ENCODE data around the gene TMEM74B. TPM values are rescaled to one million over a fixed set of nuclear protein-coding genes. Genes with fewer than 3 reads are reported as not detected.

Gene TMEM74B
- total RNA-seq, 2 experiments from 2014 or later: 0.17 TPM; not detected in 1

- Mint-ChIP-seq H3K4me3 (no peak overlapping the region), H3K4me1 (ENCODE audit: low read depth) (peaks cover 6% of the 10 kb centered on the region), H3K27me3 (ENCODE audit: low read depth) (peaks cover 24% of the 10 kb centered on the region), H3K36me3 (ENCODE audit: low read depth) (no peaks in the 10 kb centered on the region), H3K9me3 (no peaks in the 10 kb centered on the region), H3K27ac (no peak overlapping the region)
- CTCF ChIA-PET: interaction anchor here (0.6 to 1.2 kb wide), 6 partner anchors 12 to 143 kb away, joined by 3 to 4 read pairs (median 3); no protein-coding TSS in a partner anchor
- DNase-seq: no peak
- intact Hi-C loops (cut with micrococcal nuclease): loop anchor here (10.0 kb wide), 1 partner anchor 212 kb away; no protein-coding TSS in a partner anchor
Measured at GRCh38 chr20:1186367-1186991, 1.7 kb upstream of the TMEM74B start.

GRCh38 chr20:1185790-1186334, 1.1 kb upstream of the TMEM74B start:
- H3K36me3 Mint-ChIP-seq (ENCODE audit: low read depth): no peaks in the 10 kb centered on the region
- intact Hi-C loops (cut with micrococcal nuclease): loop anchor here (1.0 to 10.0 kb wide), 3 partner anchors 27 to 370 kb away; no protein-coding TSS in a partner anchor
- CTCF ChIA-PET: interaction anchor here (0.6 to 1.2 kb wide), 5 partner anchors 12 to 143 kb away, joined by 3 to 4 read pairs (median 3); no protein-coding TSS in a partner anchor
- peaks cover 24% of the 10 kb centered on the region for H3K27me3 Mint-ChIP-seq (ENCODE audit: low read depth)
- H3K4me3 Mint-ChIP-seq: peak overlapping the region; percentile 41
- DNase-seq: peak; percentile 68
- H3K4me1 Mint-ChIP-seq (ENCODE audit: low read depth): peaks cover 6% of the 10 kb centered on the region
- H3K27ac Mint-ChIP-seq: no peak overlapping the region
- H3K9me3 Mint-ChIP-seq: no peaks in the 10 kb centered on the region

GRCh38 chr20:1185316-1185741, 548 bp upstream of the TMEM74B start:
- DNase-seq: peak; percentile 12
- intact Hi-C loops (cut with micrococcal nuclease): loop anchor here (1.0 to 10.0 kb wide), 3 partner anchors 27 to 369 kb away; no protein-coding TSS in a partner anchor
- peaks cover 24% of the 10 kb centered on the region for H3K27me3 Mint-ChIP-seq (ENCODE audit: low read depth)
- no peaks in the 10 kb centered on the region for H3K36me3 Mint-ChIP-seq (ENCODE audit: low read depth)
- H3K4me3 Mint-ChIP-seq: peak overlapping the region; percentile 11
- no peak overlapping the region for H3K27ac Mint-ChIP-seq
- H3K9me3 Mint-ChIP-seq: no peaks in the 10 kb centered on the region
- H3K4me1 Mint-ChIP-seq (ENCODE audit: low read depth): peaks cover 6% of the 10 kb centered on the region
- CTCF ChIA-PET: no interaction called here

DNA sequence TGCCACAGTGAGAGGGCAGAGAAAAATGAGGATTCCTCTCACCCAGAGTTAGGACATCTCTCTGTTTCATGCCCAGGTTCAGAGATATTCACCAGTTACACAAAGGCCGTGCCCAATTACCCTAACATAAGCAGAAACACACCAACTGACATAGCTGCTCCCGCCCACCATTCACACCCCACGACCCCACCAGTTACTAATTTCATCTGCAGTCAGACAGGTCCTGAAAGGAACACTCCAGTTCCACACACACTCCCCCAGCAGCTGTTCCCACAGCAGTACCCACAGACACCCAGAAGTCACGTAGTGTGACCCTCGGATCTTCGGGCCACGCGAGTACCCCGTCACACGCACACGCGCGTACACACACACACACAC, 532 bp downstream of the TMEM74B start:
- peaks cover 6% of the 10 kb centered on the region for H3K4me1 Mint-ChIP-seq (ENCODE audit: low read depth)
- intact Hi-C loops (cut with micrococcal nuclease): loop anchor here (2.0 to 10.0 kb wide), 2 partner anchors 29 to 209 kb away; no protein-coding TSS in a partner anchor
- no peaks in the 10 kb centered on the region for H3K36me3 Mint-ChIP-seq (ENCODE audit: low read depth)
- H3K9me3 Mint-ChIP-seq: no peaks in the 10 kb centered on the region
- CTCF ChIA-PET: interaction anchor here (0.9 to 1.0 kb wide), 2 partner anchors 14 to 267 kb away, joined by 3 read pairs; no protein-coding TSS in a partner anchor
- peak overlapping the region; percentile 63 for H3K4me3 Mint-ChIP-seq
- H3K27me3 Mint-ChIP-seq (ENCODE audit: low read depth): peaks cover 24% of the 10 kb centered on the region
- no peak for DNase-seq
- no peak overlapping the region for H3K27ac Mint-ChIP-seq

DNA sequence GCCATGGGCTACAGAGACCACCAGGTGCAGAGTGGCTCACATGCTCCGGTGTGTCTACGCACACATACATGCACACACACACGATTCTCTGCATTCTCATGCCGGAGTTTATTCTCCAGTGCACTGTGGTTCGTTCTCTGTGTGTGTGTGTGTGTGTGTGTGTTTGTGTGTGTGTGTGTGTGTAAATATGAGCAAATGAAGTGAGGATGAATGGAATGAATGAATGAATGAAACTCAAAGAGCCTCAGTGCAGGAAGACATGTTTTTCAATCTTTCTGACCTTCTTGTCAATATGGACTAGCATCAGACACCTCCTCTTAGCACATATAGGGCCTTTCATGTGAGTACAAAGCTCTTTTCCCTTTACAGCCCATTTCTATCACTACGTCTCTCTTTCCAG, 1.6 kb downstream of the TMEM74B start:
- no peak overlapping the region for H3K4me3 Mint-ChIP-seq
- H3K4me1 Mint-ChIP-seq (ENCODE audit: low read depth): peaks cover 6% of the 10 kb centered on the region
- peaks cover 24% of the 10 kb centered on the region for H3K27me3 Mint-ChIP-seq (ENCODE audit: low read depth)
- no peaks in the 10 kb centered on the region for H3K36me3 Mint-ChIP-seq (ENCODE audit: low read depth)
- H3K27ac Mint-ChIP-seq: peak overlapping the region; percentile 56
- intact Hi-C loops (cut with micrococcal nuclease): loop anchor here (10.0 kb wide), 1 partner anchor 208 kb away; no protein-coding TSS in a partner anchor
- CTCF ChIA-PET: no interaction called here
- DNase-seq: no peak
- H3K9me3 Mint-ChIP-seq: no peaks in the 10 kb centered on the region

- peaks cover 24% of the 10 kb centered on the region for H3K27me3 Mint-ChIP-seq (ENCODE audit: low read depth)
- no peak overlapping the region for H3K27ac Mint-ChIP-seq
- H3K4me1 Mint-ChIP-seq (ENCODE audit: low read depth): peaks cover 6% of the 10 kb centered on the region
- intact Hi-C loops (cut with micrococcal nuclease): loop anchor here (10.0 kb wide), 1 partner anchor 207 kb away; no protein-coding TSS in a partner anchor
- DNase-seq: no peak
- H3K9me3 Mint-ChIP-seq: no peaks in the 10 kb centered on the region
- no peak overlapping the region for H3K4me3 Mint-ChIP-seq
- CTCF ChIA-PET: no interaction called here
- H3K36me3 Mint-ChIP-seq (ENCODE audit: low read depth): no peaks in the 10 kb centered on the region
Measured at GRCh38 chr20:1182106-1182505, 2.7 kb downstream of the TMEM74B start.

- intact Hi-C loops (cut with micrococcal nuclease): loop anchor here (10.0 kb wide), 1 partner anchor 206 kb away; no protein-coding TSS in a partner anchor
- Mint-ChIP-seq H3K36me3 (ENCODE audit: low read depth) (peaks cover 2% of the 10 kb centered on the region), H3K27me3 (ENCODE audit: low read depth) (peaks cover 21% of the 10 kb centered on the region), H3K27ac (no peak overlapping the region), H3K4me3 (no peak overlapping the region), H3K9me3 (no peaks in the 10 kb centered on the region), H3K4me1 (ENCODE audit: low read depth) (peaks cover 6% of the 10 kb centered on the region)
- no peak for DNase-seq
- CTCF ChIA-PET: interaction anchor here (0.8 to 1.2 kb wide), 2 partner anchors 32 to 363 kb away, joined by 3 read pairs; no protein-coding TSS in a partner anchor
Measured at GRCh38 chr20:1180949-1181348, 3.8 kb downstream of the TMEM74B start.

DNA sequence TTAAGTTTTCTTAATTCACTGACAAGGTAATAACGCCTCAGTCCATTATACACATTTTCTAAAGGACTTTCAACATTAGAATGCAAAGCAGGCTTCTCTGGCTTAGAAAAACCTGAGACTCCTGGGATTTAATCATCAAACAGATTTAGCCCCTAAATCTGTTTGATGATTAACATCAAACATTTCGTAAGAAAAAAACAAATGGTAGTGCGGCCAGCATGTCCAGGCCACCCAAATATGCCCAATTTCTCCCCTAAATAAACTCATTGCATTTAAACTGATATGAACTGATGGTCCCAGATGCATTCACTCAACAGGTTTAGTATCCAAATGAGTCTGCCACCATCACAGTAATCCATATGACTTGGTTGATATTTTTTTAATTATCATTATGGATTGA, 6.2 kb downstream of the TMEM74B start:
- H3K27me3 Mint-ChIP-seq (ENCODE audit: low read depth): peaks cover 9% of the 10 kb centered on the region
- H3K9me3 Mint-ChIP-seq: no peaks in the 10 kb centered on the region
- H3K27ac Mint-ChIP-seq: no peak overlapping the region
- intact Hi-C loops (cut with micrococcal nuclease): no loop called here
- H3K36me3 Mint-ChIP-seq (ENCODE audit: low read depth): peaks cover 14% of the 10 kb centered on the region
- H3K4me3 Mint-ChIP-seq: no peak overlapping the region
- H3K4me1 Mint-ChIP-seq (ENCODE audit: low read depth): no peaks in the 10 kb centered on the region
- DNase-seq: no peak
- CTCF ChIA-PET: interaction anchor here (0.7 to 0.8 kb wide), 2 partner anchors 11 to 34 kb away, joined by 3 to 4 read pairs; no protein-coding TSS in a partner anchor

DNA sequence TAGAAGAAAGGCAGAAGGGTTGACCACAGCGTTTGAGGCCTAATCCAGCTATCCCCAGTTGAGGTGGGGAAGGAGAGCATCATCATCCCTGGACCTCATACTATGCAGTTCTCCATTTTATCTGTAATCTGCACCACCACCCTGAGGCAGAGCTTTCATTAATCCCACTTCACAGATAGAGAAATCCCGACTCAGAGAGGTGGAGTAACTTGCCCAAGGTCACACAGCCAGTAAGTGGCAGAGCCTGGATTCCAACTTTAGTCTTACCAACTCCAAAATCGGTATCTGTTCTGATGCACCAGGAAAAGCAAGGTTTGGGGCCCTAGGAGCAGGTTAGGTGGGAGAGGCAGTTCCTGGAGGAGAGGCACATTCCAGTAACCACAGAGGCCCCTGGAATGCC, 6.7 kb downstream of the TMEM74B start:
- DNase-seq: no peak
- intact Hi-C loops (cut with micrococcal nuclease): no loop called here
- Mint-ChIP-seq H3K4me3 (no peak overlapping the region), H3K27ac (no peak overlapping the region), H3K36me3 (ENCODE audit: low read depth) (peaks cover 14% of the 10 kb centered on the region), H3K9me3 (no peaks in the 10 kb centered on the region), H3K27me3 (ENCODE audit: low read depth) (peaks cover 5% of the 10 kb centered on the region), H3K4me1 (ENCODE audit: low read depth) (no peaks in the 10 kb centered on the region)
- CTCF ChIA-PET: interaction anchor here (0.6 to 1.4 kb wide), 2 partner anchors 9 to 31 kb away, joined by 3 read pairs; no protein-coding TSS in a partner anchor

DNA sequence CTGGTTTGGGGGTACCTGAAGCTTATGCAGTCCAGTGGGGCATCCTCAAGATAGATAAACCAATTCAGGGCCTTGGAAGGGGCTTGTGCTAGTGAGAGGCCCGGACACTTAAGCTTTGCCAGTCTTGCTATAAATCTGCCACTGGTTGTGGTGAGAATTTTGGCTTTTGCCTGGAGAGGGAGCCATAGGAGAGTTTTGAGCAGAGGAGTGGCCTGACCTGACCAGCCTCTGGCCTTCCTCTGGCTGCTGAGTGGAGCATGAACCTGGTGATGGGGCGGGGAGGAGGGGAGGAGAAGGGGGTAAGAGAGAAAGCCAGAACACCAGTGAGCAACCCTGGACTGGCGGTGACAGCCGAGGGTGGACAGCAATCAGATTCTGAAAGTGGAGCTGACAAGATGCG, 7.1 kb downstream of the TMEM74B start:
- intact Hi-C loops (cut with micrococcal nuclease): no loop called here
- CTCF ChIA-PET: interaction anchor here (0.6 to 1.4 kb wide), 2 partner anchors 10 to 31 kb away, joined by 3 read pairs; no protein-coding TSS in a partner anchor
- Mint-ChIP-seq H3K9me3 (no peaks in the 10 kb centered on the region), H3K36me3 (ENCODE audit: low read depth) (peaks cover 14% of the 10 kb centered on the region), H3K27ac (no peak overlapping the region), H3K4me1 (ENCODE audit: low read depth) (no peaks in the 10 kb centered on the region), H3K27me3 (ENCODE audit: low read depth) (peaks cover under 1% of the 10 kb centered on the region), H3K4me3 (no peak overlapping the region)
- no peak for DNase-seq

DNA sequence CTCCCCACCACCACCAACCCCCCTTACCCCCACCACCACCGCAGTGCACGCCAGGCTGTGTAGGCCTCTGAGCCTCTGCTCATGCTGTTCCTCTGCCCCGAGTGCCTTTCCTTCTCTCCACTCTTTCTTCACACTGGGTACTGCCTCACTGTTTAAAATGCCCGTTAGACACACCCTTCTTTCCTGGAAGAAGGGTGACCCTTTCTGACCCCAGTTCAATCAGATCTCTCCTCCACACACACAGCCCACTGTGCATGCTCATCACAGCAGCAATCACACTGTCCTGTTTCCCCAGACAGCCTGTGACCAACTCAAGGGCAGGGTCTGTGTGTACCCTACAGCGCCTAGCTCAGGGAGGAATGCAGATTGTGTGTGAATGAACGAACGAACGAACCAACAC, 10.0 kb downstream of the TMEM74B start:
- no peak for DNase-seq
- CTCF ChIA-PET: interaction anchor here (1.0 kb wide), 1 partner anchor 11 kb away, joined by 3 read pairs; no protein-coding TSS in a partner anchor
- no peaks in the 10 kb centered on the region for H3K27me3 Mint-ChIP-seq (ENCODE audit: low read depth)
- intact Hi-C loops (cut with micrococcal nuclease): no loop called here
- no peak overlapping the region for H3K4me3 Mint-ChIP-seq
- H3K36me3 Mint-ChIP-seq (ENCODE audit: low read depth): peaks cover 21% of the 10 kb centered on the region
- no peak overlapping the region for H3K27ac Mint-ChIP-seq
- no peaks in the 10 kb centered on the region for H3K4me1 Mint-ChIP-seq (ENCODE audit: low read depth)
- no peaks in the 10 kb centered on the region for H3K9me3 Mint-ChIP-seq

DNA sequence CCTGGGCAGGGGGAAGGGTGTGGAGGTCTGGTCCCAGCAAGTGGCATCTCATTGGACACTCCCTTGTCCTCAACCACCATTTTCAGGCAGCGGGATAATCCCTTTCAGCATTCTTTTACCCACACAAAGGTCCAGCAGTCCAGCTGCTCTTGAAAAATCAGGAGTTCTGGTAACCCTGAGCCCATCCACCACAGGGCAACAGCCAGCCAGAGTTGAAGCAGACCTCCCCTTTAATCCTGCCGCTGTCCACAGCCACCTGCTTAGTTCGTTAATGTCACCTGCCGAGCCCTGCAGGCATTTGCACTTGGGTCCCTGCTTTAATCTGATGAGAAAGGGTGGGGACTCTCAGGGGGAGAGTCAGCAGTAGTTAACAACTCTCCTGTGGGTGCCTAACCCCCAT, 11.1 kb downstream of the TMEM74B start:
- no peaks in the 10 kb centered on the region for H3K4me1 Mint-ChIP-seq (ENCODE audit: low read depth)
- CTCF ChIA-PET: interaction anchor here (1.0 kb wide), 1 partner anchor 13 kb away, joined by 3 read pairs; no protein-coding TSS in a partner anchor
- no peak overlapping the region for H3K4me3 Mint-ChIP-seq
- no peaks in the 10 kb centered on the region for H3K27me3 Mint-ChIP-seq (ENCODE audit: low read depth)
- H3K9me3 Mint-ChIP-seq: no peaks in the 10 kb centered on the region
- peaks cover 24% of the 10 kb centered on the region for H3K36me3 Mint-ChIP-seq (ENCODE audit: low read depth)
- DNase-seq: no peak
- H3K27ac Mint-ChIP-seq: no peak overlapping the region
- intact Hi-C loops (cut with micrococcal nuclease): no loop called here

Data from activated naive CD4-positive, alpha-beta T cell treated with anti-CD3 and anti-CD28 coated beads for 36 hours (primary cell).